Loucy (cell line): ENCODE measurements around the gene POLR3F.

Experiments used
- H2AFZ ChIP-seq: fragments of 200-600 bp; sonication (generic); 2 replicates; pipeline ENCODE4 v1.6.0; 2016; ENCODE audit warnings: antibody characterized with exemption, mild to moderate bottlenecking, low read length, moderate library complexity
- H3F3A ChIP-seq: fragments of 200-600 bp; 2 replicates; pipeline ENCODE4 v1.6.0; 2016; ENCODE audit warnings: antibody characterized with exemption, low read depth, mild to moderate bottlenecking
- H3K27me3 ChIP-seq: fragments of 200-600 bp; sonication (generic); 2 replicates; pipeline ENCODE4 v1.6.1; 2014; ENCODE audit warnings: low read length, mild to moderate bottlenecking; ENCODE audit not compliant: insufficient read depth, poor library complexity, severe bottlenecking
- H3K36me3 ChIP-seq: fragments of 200-600 bp; sonication (generic); 2 replicates; pipeline ENCODE4 v1.6.1; 2016; ENCODE audit warnings: low read length; ENCODE audit not compliant: insufficient read depth
- H3K4me1 ChIP-seq: fragments of 200-600 bp; sonication (generic); 2 replicates; pipeline ENCODE4 v1.5.1; 2014; ENCODE audit warnings: low read length, mild to moderate bottlenecking; ENCODE audit not compliant: insufficient read depth, poor library complexity, severe bottlenecking
- H3K4me2 ChIP-seq: fragments of 200-600 bp; sonication (generic); 2 replicates; pipeline ENCODE4 v1.6.0; 2014; ENCODE audit warnings: antibody characterized with exemption, low read length, low read depth, mild to moderate bottlenecking; ENCODE audit not compliant: poor library complexity, severe bottlenecking
- H3K4me3 ChIP-seq: fragments of 200-600 bp; sonication (generic); 2 replicates; pipeline ENCODE4 v1.5.1; 2014; ENCODE audit warnings: low read length, mild to moderate bottlenecking, mixed read lengths; ENCODE audit not compliant: poor library complexity, severe bottlenecking
- H3K79me2 ChIP-seq: fragments of 200-600 bp; sonication (generic); 2 replicates; pipeline ENCODE4 v1.6.1; 2014; ENCODE audit warnings: low read length; ENCODE audit not compliant: insufficient read depth
- H3K9ac ChIP-seq: fragments of 200-600 bp; sonication (generic); 2 replicates; pipeline ENCODE4 v1.6.0; 2014; ENCODE audit warnings: mild to moderate bottlenecking, low read depth, low read length, moderate library complexity; ENCODE audit not compliant: poor library complexity, severe bottlenecking
- H3K9me2 ChIP-seq: fragments of 200-600 bp; sonication (generic); replicated peaks from 2 replicates; pipeline ENCODE4 v1.6.1; 2016; ENCODE audit warnings: low read depth, low read length, mixed read lengths
- H3K9me3 ChIP-seq: fragments of 200-600 bp; sonication (generic); 2 replicates; pipeline ENCODE4 v1.6.1; 2014; ENCODE audit warnings: mild to moderate bottlenecking, antibody characterized with exemption, low read length, low read depth; ENCODE audit not compliant: insufficient read depth
- H4K20me1 ChIP-seq: fragments of 200-600 bp; sonication (generic); 2 replicates; pipeline ENCODE4 v1.6.0; 2014; ENCODE audit warnings: antibody characterized with exemption, low read length, mild to moderate bottlenecking; ENCODE audit not compliant: insufficient read depth, poor library complexity, severe bottlenecking
- CTCF ChIP-seq: fragments of 200-600 bp; sonication (generic); conservative IDR thresholded peaks from 2 replicates; pipeline ENCODE4 v1.5.1; 2014; ENCODE audit warnings: mild to moderate bottlenecking, antibody characterized with exemption, low read length
- EZH2phosphoT487 ChIP-seq: fragments of 200-600 bp; IDR thresholded peaks from 2 replicates; pipeline ENCODE4 v1.6.1; 2018; ENCODE audit warnings: antibody characterized with exemption, mild to moderate bottlenecking, moderate library complexity, borderline replicate concordance

The POLR3F gene

GRCh38 chr20:18466894-18467730, at the start of gene POLR3F, which contains the start of gene DZANK1:
TSS of gene POLR3F (plus strand) at chr20:18467390. CDS start at chr20:18467507, 117 bp downstream.
TSS of gene DZANK1 (minus strand) at chr20:18467030. CDS start at chr20:18465358, 1,672 bp downstream.
- Histone ChIP-seq H3K4me2 (peak within 1 kb of the TSS; percentile 84), H3K9ac (peak within 1 kb of the TSS; percentile 85), H3K4me1 (peaks cover 10% of the 10 kb centered on the region), H3K9me3 (no peaks in the 10 kb centered on the region), H2AFZ (peak within 1 kb of the TSS; percentile 85), H3K79me2 (peaks cover 21% of the 10 kb centered on the region), H3F3A (no peaks in the 10 kb centered on the region), H3K27me3 (no peaks in the 10 kb centered on the region), H4K20me1 (peaks cover 3% of the 10 kb centered on the region), H3K36me3 (no peaks in the 10 kb centered on the region), H3K4me3 (peak within 1 kb of the TSS; percentile 94), H3K9me2 (no peaks in the 10 kb centered on the region)
- TF ChIP-seq CTCF, result no peak
- TF ChIP-seq EZH2phosphoT487, result no peak

GRCh38 chr20:18421608-18422007, 45.6 kb upstream of the POLR3F start:
- Histone ChIP-seq H4K20me1 (no peaks in the 10 kb centered on the region), H3K79me2 (no peaks in the 10 kb centered on the region)
- TF ChIP-seq EZH2phosphoT487 (no peak), CTCF (no peak)

GRCh38 chr20:18427214-18427613, 40.0 kb upstream of the POLR3F start:
- TF ChIP-seq EZH2phosphoT487, result no peak
- no peak for TF ChIP-seq CTCF
- Histone ChIP-seq H3K4me3 (no peak overlapping the region), H3K9ac (no peak overlapping the region), H3K9me2 (no peaks in the 10 kb centered on the region), H3K36me3 (no peaks in the 10 kb centered on the region), H3F3A (no peaks in the 10 kb centered on the region), H4K20me1 (no peaks in the 10 kb centered on the region), H3K9me3 (no peaks in the 10 kb centered on the region), H2AFZ (no peak overlapping the region), H3K4me2 (no peak overlapping the region), H3K27me3 (no peaks in the 10 kb centered on the region), H3K79me2 (no peaks in the 10 kb centered on the region), H3K4me1 (no peaks in the 10 kb centered on the region)

More at GRCh38 chr20:18421608-18422007, 45.6 kb upstream of the POLR3F start:
- no peak overlapping the region for H3K9ac ChIP-seq
- no peaks in the 10 kb centered on the region for H3K4me1 ChIP-seq
- no peaks in the 10 kb centered on the region for H3K9me2 ChIP-seq
- no peaks in the 10 kb centered on the region for H3K9me3 ChIP-seq
- no peak overlapping the region for H2AFZ ChIP-seq
- no peak overlapping the region for H3K4me2 ChIP-seq
- H3K4me3 ChIP-seq, result no peak overlapping the region
- no peaks in the 10 kb centered on the region for H3K27me3 ChIP-seq
- no peaks in the 10 kb centered on the region for H3K36me3 ChIP-seq
- no peaks in the 10 kb centered on the region for H3F3A ChIP-seq
